Activated CD4-positive, CD25-positive, alpha-beta regulatory T cell treated with anti-CD3 and anti-CD28 coated beads, Interleukin-2, amount 50 U/mL, for 16 hours (primary cell): ENCODE measurements around the gene LCMT1.
"Not testable (repeated sequence)": the region's sequence is repeated elsewhere in the genome, so short reads cannot be mapped to it uniquely, and the experiment has no call there.

Source experiments
- DNase-seq: peaks from one replicate; pipeline ENCODE4 v3.0.0-alpha.2; 2020; ENCODE audit warnings: low read depth, low spot score

Gene LCMT1

GRCh38 chr16:25111403-25112166, at the start of gene LCMT1:
Gene LCMT1, plus strand, starts transcription at chr16:25111742. Its CDS starts 142 bp downstream, at chr16:25111884.
- DNase-seq, result peak; percentile 87

DNA sequence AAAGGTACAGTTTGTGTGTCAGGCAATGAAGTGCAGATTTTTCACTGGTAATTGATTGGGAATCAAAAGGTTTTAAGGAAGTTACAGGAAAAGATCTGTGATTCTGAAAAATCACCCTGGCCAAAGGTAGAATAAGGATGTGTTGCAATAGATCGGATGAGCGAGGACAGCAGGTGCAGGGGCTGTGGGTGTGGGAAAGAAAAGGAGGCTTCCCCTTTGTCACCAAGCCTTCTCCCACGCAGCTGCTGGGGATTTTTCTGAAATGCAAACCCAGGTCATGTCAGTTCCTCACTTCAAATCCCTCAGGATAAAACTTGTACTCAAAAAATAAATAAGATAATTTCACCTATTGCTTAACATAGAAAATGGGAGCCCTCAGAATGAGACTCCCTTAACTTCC, 48.4 kb upstream of the LCMT1 start:
- no peak for DNase-seq

- no peak for DNase-seq
Observed at GRCh38 chr16:25063865-25064264, 47.7 kb upstream of the LCMT1 start.

DNA sequence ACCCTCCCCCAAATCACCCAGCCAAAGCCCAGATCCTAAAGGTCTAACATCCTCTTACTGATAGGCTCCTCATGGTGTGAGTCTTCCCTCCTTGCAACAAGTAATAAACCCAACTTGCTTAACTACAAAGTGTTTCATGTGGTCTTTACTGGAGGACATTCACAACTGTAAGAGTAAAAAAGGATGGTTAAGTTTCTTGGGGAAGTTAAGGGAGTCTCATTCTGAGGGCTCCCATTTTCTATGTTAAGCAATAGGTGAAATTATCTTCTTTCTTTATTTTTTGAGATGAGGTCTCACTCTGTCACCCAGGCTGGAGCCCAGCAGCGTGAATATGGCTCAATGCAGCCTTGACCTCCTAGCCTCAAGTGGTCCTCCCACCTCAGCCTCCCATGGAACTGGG, 47.3 kb upstream of the LCMT1 start:
- DNase-seq, result not testable (repeated sequence)

GRCh38 chr16:25064937-25065336, 46.6 kb upstream of the LCMT1 start:
- no peak for DNase-seq

- no peak for DNase-seq
Observed at GRCh38 chr16:25065899-25066298, 45.6 kb upstream of the LCMT1 start.

DNA sequence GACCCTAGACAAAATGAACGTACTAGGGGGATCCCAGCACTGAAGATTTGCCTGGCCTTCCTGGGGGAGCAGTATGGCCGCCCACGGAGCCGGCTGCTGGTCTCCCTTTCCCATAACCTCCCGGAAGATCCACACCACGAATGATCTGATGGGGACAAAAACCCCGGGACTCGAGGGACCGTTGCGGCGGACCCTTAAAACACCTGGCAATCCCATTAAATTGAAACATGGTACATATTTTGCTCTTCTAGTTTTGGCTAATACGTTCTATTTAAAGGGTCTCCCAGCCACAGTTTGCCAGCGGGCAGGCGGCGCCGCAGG, 45.2 kb upstream of the LCMT1 start:
- DNase-seq, result no peak

GRCh38 chr16:25066747-25067631, 44.6 kb upstream of the LCMT1 start:
- DNase-seq, result peak; percentile 56

DNA sequence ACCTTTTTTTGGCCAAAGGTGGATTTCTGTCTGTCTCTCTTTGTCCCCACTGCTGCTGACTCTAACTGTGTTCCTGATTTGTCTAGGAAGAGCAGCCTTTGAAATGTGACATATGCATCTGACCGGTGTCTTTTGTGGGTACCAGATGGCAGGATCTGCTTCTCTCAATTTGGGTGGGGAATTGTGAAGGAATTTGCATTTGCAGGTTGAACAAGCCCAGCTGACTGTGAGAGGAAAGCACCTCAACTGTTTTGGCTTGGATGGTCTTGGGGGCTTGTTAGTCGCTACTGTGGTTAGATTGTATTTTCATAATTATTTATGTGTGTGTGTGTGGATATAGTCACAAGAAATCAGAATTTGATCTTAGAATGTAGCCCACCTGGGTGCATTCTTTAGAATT, 37.7 kb upstream of the LCMT1 start:
- no peak for DNase-seq

DNA sequence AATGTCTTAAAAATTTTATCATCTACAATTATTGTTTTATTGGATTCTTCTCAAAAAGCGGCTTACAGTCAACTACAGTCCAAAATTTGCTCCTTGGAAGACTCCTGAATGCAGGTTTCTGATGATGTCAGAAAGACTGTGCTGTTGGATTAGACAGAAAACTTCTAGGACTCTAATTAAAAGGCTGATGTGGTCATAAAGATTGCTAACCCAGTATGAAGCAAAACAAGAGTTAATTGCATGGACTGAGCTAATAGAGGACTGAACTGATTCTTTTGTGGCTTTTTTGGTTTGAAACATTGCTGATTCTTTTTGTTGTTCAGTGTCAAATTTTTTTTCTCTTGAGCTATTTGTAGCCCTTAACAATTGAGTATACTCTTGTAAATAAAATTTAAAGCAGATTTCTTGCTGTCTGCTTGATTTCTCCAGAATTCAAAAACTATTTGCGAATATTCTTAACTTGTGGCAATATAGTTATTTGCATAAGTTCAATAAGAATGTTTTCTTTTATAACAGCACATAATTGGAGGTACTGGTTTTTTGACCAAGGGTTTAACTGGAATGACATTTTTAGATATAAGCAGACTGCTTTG, 33.1 kb upstream of the LCMT1 start:
- no peak for DNase-seq

- no peak for DNase-seq
Observed at GRCh38 chr16:25079637-25080378, 31.7 kb upstream of the LCMT1 start.

DNA sequence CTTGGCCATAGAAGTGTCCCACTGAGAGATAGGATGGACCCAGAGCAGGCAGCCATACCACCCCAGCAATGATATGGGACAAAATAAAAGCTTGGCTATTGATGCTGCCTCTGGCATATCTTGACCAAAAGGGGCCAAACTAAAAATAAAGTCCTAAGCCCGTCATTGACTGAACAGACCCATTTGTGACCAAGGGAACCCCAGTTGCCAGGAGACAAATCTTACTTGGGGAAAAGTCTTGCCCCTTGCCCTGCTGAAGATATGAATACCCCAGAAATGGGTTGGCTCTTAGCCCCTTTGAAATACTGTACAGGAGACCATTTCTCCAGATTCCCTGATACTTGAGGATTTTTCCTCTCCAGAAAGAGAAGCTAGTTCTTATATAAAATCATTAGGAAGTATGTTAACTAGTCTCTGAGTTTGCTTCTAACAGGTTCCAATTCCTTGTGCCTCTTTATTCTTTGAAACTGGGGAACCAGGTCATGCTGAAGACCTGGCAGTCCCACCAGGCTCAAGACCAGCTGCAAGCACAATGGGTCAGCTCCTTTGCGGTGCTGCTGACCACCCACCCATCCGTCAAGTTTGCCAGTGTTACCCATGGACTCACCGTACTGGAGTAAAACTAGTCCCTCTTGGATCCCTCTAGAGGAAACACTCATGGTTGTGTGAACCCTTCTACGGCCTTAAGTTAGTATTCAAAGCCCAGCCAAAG, 31.0 kb upstream of the LCMT1 start:
- DNase-seq, result no peak

- no peak for DNase-seq
Observed at GRCh38 chr16:25081702-25082101, 29.8 kb upstream of the LCMT1 start.

DNA sequence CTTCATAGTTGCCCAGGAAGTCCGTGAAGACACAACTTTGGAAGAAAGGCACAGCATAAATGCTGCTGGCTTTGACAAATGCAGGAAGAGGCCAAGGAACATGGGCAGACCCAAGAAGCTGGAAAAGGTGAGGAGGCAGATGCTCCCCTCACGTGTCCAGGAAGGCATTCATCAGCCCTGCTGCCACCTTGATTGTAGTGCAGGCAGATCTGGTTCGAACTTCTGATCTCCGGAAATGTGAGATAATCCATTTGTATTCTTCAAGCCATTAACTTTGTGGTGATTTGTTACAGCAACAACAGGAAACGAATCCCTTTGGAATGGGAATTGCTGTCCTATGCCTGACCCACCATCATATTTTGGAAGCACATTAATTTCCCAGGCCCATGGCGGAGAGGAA, 28.5 kb upstream of the LCMT1 start:
- no peak for DNase-seq

DNA sequence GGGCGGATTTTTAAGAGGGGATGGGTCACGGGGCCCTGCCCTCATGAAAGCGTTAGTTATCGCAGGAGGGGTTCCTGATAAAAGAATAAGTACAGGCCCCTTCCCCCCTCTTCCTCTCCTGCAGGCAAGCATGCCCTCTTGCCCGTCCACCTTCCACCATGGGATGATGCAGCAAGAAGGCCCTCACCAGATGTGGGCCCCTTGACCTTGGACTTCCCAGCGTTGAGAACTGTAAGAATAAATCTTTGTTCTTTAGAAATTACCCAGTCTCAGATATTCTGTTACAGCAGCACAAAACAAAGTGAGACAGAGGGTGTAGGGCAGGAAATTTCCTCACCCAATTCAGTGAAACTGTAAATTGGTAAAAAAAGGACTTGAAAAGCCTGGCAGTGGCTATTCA, 27.8 kb upstream of the LCMT1 start:
- no peak for DNase-seq

DNA sequence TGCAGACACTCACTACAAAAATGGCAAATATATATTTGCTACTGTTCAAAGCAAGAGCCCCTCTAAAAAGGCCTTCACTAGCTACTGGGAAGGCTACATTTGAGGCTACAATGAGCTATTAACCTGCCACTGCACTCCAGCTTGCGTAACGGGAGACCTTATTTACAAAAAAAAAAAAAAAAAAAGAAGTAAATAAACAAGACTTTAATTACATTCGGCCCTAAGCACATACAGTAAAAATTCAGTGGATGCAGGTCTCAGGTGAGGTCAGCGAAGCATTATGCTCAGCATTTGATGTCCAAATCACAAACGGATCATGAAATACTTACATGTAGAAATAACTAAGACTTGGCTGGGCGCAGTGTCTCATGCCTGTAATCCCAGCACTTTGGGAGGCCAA, 26.7 kb upstream of the LCMT1 start:
- DNase-seq, result no peak

DNA sequence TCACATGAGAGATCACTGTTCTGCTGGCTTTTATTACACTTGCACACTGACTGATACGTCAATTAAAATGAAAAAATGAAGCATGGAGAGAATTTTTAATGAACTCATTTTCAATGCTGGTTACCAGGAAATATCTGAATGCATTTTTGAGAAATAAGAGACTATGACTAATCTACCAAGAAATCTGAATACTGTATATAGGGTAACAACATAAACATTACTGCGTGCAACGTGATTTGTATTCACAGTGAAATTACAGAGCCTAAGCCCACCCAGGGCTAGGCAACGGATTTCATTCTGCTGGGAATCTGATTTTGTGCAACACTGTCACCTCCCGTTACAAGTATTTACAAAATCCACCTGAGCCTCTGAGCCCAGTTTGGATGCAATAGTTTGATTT, 23.8 kb upstream of the LCMT1 start:
- no peak for DNase-seq

- DNase-seq, result no peak
Observed at GRCh38 chr16:25089351-25089750, 22.2 kb upstream of the LCMT1 start.

- no peak for DNase-seq
Observed at GRCh38 chr16:25092441-25092840, 19.1 kb upstream of the LCMT1 start.

DNA sequence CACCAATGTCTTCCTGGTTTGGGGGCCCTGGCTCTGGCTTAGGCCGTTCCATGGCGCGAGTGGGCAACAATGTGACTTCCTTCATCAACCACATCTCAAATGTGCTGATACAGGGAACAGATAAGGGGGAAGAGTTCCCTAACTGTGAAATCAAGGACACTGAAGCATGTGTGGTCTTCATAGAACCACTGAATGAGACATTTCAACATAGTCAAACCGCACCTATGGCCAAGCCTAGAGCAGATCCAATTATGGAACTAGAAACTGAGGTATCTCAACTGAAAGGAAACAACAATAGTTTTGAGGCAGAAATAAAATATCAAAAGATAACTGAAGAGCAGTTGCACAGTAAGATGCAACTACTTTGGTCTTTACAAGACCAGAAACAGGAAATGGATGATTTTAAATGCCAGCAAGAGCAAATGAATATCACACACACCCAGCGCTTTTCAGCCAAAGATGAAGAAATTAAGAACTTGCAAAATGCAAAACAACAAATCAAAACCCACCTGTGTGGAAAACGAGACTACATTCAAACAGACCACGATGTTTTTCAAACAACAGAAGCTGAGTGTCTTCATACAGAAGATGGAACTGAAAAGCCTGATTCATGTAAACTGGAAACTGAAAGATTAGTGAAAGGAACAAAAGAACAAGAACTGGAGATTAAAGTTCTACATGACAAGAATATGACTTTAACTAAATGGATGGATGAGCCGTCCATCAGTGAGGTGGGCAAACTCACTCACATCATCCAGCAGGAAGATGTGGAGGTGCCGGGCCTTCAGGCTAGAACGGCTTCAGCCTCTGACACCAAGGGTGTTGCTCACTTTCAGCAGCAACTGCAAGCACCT, 18.1 kb upstream of the LCMT1 start:
- no peak for DNase-seq
